ENCODE data around the gene BLOC1S6. TPM values are rescaled to one million over a fixed set of nuclear protein-coding genes. Genes with fewer than 3 reads are reported as not detected.
A peak's percentile ranks its signal among the peaks of the same experiment; 100 is the strongest.

BLOC1S6 gene
- polyA plus RNA-seq (ENCODE audit: insufficient read length) = 33.2 TPM

GRCh38 chr15:45587095-45587862 is at the start of gene BLOC1S6:
Gene BLOC1S6 (plus strand): TSS chr15:45587379. CDS start chr15:45587444, 65 bp downstream.
- DNase-seq (ENCODE audit: low read depth) = peak; percentile 79

DNA sequence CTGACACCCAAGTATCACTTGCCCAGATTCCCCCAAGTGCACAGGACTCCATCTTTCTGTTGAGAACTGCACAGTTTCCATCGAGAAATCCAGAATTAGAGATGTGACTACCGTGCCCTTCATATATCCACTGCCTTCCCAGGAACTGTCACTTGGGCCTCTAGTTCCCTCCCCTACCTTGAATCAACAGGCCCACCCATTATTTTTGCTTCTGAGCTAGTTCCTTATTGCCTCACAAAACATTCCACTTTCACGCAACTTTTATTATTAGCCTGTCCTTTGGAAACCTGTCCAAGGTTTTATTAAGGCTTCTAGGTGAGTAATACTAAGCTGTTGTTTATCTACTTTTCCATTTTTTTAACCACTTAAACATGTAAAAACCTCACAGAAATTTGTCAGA is 47.5 kb upstream of the BLOC1S6 start:
- no peak for DNase-seq (ENCODE audit: low read depth)

DNA sequence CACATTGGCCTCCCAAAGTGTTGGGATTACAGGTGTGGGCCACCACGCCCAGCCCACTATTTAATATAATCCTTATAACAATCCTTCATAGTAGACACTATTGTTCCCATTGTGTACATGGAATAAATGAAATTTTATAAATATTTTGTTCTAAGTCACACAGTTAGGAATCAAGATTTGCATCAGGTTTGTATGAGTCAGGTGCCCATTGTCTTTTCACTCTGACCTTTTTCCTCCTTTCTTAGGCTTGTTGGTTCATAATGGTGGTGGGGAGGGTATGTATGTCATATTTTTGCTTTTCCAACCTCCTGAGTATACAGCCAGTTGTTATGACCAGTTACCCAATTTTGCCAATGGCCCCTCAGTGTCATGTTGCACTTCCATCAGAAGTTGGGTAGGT is 46.6 kb upstream of the BLOC1S6 start:
- no peak for DNase-seq (ENCODE audit: low read depth)

DNA sequence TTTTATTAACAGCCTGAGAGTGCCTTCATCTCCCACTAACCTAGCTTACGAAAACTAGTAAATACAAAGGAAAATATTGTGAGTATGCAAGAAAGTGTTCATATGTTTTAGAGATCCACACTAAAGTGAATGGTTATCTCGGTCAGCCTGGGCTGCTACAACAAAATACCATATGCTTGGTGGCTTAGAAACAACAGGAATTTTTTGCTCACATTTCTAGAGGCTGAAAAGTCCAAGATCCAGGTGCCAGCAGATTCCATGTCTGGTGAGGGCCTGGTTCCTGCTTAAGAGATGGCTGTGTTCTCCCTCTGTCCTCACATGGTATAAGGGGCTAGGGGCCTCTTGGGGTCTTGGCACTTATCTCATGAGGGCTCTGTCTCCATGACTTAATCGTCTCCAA is 44.1 kb upstream of the BLOC1S6 start:
- no peak for DNase-seq (ENCODE audit: low read depth)

DNA sequence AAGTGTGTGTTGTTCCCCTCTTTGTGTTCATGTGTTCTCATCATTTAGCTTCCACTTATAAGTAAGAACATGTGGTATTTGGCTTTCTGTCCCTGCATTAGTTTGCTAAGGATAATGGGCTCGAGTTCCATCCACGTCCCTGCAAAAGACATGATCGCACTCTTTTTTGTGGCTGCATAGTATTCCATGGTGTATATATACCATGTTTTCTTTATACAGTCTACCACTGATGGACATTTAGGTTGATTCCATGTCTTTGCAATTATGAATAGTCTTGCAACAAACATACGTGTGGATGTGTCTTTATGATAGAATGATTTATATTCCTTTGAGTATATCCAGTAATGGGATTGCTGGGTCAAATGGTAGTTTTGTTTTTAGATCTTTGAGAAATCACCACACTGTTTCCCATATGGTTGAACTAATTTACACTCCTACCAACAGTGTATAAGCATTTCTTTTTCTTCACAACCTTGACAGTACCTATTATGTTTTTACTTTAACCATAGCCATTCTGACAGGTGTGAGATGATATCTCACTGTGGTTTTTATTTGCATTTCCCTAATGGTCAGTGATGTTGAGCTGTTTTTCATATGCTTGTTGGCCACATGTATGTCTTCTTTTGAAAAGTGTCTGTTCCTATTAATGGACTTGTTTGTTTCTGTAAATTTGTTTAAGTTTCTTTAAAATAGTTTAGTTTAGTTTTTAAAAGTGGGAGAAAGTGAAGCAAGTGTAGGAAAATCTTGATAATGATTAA is 42.7 kb upstream of the BLOC1S6 start:
- no peak for DNase-seq (ENCODE audit: low read depth)

DNA sequence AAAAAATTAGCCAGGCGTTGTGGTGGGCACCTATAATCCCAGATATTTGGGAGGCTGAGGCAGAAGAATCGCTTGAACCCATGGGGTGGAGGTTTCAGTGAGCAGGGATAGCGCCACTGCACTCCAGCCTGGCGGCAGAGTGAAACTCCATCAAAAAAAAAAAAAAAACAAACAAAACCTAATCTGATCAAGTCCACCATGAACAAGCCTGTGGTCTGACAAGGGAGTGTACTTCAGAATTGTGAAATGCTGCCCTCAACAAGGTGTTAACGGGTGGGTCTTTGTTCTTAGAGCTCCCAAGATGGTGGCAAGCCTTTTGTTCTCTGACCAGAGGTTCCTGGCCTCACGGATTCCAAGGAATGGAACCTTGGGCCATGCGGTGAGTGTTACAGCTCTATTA is 40.4 kb upstream of the BLOC1S6 start:
- DNase-seq (ENCODE audit: low read depth) = no peak

GRCh38 chr15:45548753-45549520 is 38.2 kb upstream of the BLOC1S6 start:
- DNase-seq (ENCODE audit: low read depth) = no peak

DNA sequence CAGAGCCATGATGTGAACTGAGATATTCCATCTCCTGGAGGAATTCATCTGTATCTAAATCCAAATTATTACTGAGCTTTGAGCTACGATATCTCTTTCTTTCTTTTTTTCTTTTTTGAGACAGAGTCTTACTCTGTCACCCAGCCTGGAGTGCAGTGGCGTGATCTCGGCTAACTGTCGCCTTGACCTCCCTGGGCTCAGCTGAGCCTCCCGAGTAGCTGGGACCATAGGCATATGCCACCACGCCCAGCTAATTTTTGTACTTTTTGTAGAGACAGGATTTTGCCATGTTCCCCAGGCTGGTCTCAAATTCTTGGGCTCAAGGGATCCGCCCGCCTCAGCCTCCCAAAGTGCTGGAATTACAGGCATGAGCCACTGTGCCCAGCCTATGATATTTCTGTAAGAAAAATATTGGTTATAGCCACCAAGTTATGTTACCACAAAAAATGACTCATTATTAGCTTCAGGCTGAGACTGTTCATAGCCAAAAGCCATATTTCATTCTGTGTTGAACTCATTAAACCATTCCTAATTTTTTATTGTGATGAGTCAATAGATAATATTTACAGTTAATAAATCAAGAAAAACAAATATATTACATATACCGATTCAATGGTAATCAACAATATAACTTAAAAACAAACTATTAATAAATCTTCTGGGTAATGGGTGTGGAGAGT is 37.5 kb upstream of the BLOC1S6 start:
- no peak for DNase-seq (ENCODE audit: low read depth)

DNA sequence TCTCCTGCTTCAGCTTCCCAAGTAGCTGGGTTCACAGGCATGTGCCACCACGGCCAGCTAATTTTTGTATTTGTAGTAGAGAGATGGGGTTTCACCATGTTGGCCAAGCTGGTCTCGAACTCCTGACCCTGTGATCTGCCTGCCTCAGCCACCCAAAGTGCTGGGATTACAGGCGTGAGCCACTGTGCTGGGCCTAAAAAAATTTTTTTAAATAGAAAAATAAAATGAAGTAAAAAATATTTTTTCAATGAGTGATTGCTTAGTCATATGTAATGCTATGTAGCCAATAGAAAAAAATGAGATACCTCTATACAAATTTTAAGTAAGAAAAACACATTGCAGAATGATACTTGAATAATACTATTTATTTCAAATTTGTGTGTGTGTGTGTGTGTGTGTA is 36.7 kb upstream of the BLOC1S6 start:
- DNase-seq (ENCODE audit: low read depth) = no peak

DNA sequence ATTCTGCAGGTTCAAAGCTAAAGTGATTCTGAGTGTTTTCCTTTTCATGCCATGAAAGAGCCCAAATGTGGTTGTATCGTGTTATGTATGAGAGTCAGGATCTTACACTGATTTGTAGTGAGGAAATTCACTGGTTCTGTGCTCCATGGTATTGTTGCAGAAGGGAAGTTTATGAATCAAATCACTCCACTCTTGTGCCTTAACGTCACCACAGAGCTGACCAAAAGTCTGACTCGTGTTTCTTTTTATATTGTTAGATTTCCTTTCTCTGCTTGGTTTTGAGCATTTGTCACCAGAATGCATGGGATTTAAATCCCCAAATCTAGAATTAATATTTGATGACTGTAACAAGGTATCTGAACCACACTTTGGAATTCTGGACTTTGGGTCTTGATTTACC is 35.5 kb upstream of the BLOC1S6 start:
- no peak for DNase-seq (ENCODE audit: low read depth)

GRCh38 chr15:45555934-45556608 is 31.1 kb upstream of the BLOC1S6 start:
- no peak for DNase-seq (ENCODE audit: low read depth)

DNA sequence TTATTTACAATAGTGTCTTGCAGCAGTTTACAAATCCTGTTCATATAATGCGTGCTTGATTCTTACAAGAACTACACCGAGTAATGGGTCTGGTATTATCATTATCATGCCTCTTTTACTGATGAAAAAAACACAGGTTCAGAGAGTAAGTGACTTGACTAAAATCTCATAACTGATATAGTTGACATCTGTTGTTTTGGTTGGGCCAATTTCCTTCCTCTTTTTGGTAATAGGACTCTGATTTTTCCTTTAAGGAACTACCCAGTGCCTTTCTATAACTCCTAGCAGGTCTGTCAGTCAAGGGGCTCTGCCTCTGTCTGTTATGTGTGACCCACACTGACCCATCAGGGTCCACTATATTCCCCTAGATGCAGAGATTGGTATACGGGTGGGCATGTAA is 14.6 kb upstream of the BLOC1S6 start:
- DNase-seq (ENCODE audit: low read depth) = no peak

GRCh38 chr15:45573961-45574629 is 13.1 kb upstream of the BLOC1S6 start:
- no peak for DNase-seq (ENCODE audit: low read depth)

DNA sequence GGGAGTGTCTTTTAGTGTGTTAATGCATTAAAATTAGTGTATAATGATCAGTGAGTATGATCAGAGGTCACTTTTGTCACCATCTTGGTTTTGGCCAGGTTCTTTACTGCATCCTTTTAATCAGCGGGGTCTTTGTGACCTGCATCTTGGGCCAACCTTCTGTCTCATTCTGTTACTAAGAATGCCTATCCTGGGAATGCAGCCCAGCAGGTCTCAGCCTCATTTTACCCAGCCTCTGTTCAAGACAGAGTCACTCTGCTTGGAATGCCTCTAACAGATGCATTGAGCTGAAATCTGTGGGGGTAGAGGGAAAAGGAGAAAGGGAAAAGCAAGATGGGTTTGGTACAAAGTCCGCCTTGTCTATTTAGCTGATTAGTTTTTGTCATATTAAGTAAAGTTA is 5.3 kb upstream of the BLOC1S6 start:
- no peak for DNase-seq (ENCODE audit: low read depth)

GRCh38 chr15:45583731-45584639 is 3.2 kb upstream of the BLOC1S6 start:
- no peak for DNase-seq (ENCODE audit: low read depth)

- no peak for DNase-seq (ENCODE audit: low read depth)
Measured at GRCh38 chr15:45585069-45585791, 1.9 kb upstream of the BLOC1S6 start.

GRCh38 chr15:45586125-45586524 is 1.1 kb upstream of the BLOC1S6 start:
- no peak for DNase-seq (ENCODE audit: low read depth)

DNA sequence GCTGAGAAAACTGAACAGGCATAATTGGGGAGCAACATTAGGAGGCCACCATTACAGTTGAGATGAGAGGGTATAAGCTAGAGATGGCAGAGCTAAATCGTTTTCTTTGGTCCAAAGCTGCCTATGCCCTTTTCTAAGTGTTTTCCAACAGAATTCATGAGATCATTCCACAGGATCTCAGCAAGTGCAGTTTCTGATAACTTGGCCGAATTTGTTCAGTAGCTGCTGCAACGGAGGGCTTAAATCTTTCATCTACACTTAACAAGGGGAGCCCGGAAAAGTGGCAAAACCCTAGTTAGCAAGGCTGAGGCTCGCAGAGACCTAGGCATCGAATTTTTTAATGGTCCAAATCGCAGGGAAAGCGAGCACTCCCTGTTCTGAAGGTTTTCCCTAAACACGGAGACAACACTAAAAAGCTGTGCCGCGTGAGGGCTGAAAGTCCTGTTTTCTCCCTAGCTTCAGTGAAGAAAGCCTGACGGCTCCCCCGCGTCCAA is 531 bp upstream of the BLOC1S6 start:
- no peak for DNase-seq (ENCODE audit: low read depth)

GRCh38 chr15:45587863-45588170 is 638 bp downstream of the BLOC1S6 start:
- no peak for DNase-seq (ENCODE audit: low read depth)
